Measurements from ENCODE around the gene OTUB1. TPM values are rescaled to one million over a fixed set of nuclear protein-coding genes. Genes with fewer than 3 reads are reported as not detected.
"Not testable (repeated sequence)": the region's sequence is repeated elsewhere in the genome, so short reads cannot be mapped to it uniquely, and the experiment has no call there.

The OTUB1 gene
- total and polyA plus RNA-seq, 7 experiments from 2014 or later, result 59.4 to 125 (median 75.0) TPM

GRCh38 chr11:64043545-64043944 lies 57.3 kb downstream of the OTUB1 start:
- Mint-ChIP-seq H3K9me3 (no peaks in the 10 kb centered on the region), H3K27ac (no peak overlapping the region), H3K27me3 (peaks cover 0 to 12% (median 4%) of the 10 kb centered on the region in 5 donors), H3K36me3 (peaks cover 0 to 3% (median 0%) of the 10 kb centered on the region in 5 donors), H3K4me3 (no peak overlapping the region), H3K4me1 (no peaks in the 10 kb centered on the region)
- no peaks in the 10 kb centered on the region for H3K27me3 ChIP-seq (ENCODE audit: control insufficient read depth in 2 of 2, insufficient read depth in 2 of 2, low read length in 2 of 2)
- no peaks in the 10 kb centered on the region for H3K36me3 ChIP-seq (ENCODE audit: control insufficient read depth in 2 of 3, insufficient read depth in 3 of 3, low read length in 3 of 3)
- CTCF ChIA-PET, result no interaction called here
- DNase-seq (no peak), ATAC-seq (no peak)
- intact Hi-C loops (cut with micrococcal nuclease), result no loop called here
- no peaks in the 10 kb centered on the region for H3K9me3 ChIP-seq (ENCODE audit: control insufficient read depth in 2 of 3, low read length in 3 of 3)
- H3K4me1 ChIP-seq (ENCODE audit: control insufficient read depth in 2 of 2, insufficient read depth in 2 of 2, low read length in 2 of 2), result no peaks in the 10 kb centered on the region
- POLR2A ChIA-PET, result no interaction called here
- H3K4me3 ChIP-seq (ENCODE audit: low read length), result no peak overlapping the region
- H3K27ac ChIP-seq (ENCODE audit: low read depth, low read length), result no peak overlapping the region

GRCh38 chr11:64044730-64045393 lies 58.6 kb downstream of the OTUB1 start:
- POLR2A ChIA-PET, result no interaction called here
- Mint-ChIP-seq H3K4me1 (no peaks in the 10 kb centered on the region), H3K4me3 (no peak overlapping the region), H3K9me3 (no peaks in the 10 kb centered on the region), H3K36me3 (peaks cover 0 to 3% (median 0%) of the 10 kb centered on the region in 5 donors), H3K27ac (no peak overlapping the region), H3K27me3 (peaks cover 0 to 10% (median 0%) of the 10 kb centered on the region in 5 donors)
- no peak overlapping the region for H3K4me3 ChIP-seq (ENCODE audit: low read length)
- no peaks in the 10 kb centered on the region for H3K36me3 ChIP-seq (ENCODE audit: control insufficient read depth in 2 of 3, insufficient read depth in 3 of 3, low read length in 3 of 3)
- H3K4me1 ChIP-seq (ENCODE audit: control insufficient read depth in 2 of 2, insufficient read depth in 2 of 2, low read length in 2 of 2), result no peaks in the 10 kb centered on the region
- CTCF ChIA-PET, result interaction anchor here (0.6 kb wide), 1 partner anchor 1001 kb away, joined by 3 read pairs; no protein-coding TSS in a partner anchor
- intact Hi-C loops (cut with micrococcal nuclease), result no loop called here
- ATAC-seq (no peak), DNase-seq (no peak)
- no peaks in the 10 kb centered on the region for H3K9me3 ChIP-seq (ENCODE audit: control insufficient read depth in 2 of 3, low read length in 3 of 3)
- H3K27ac ChIP-seq (ENCODE audit: low read depth, low read length), result no peak overlapping the region
- H3K27me3 ChIP-seq (ENCODE audit: control insufficient read depth in 2 of 2, insufficient read depth in 2 of 2, low read length in 2 of 2), result no peaks in the 10 kb centered on the region

GRCh38 chr11:64045700-64046099 lies 59.5 kb downstream of the OTUB1 start:
- H3K27me3 Mint-ChIP-seq, result peaks cover 0 to 1% (median 0%) of the 10 kb centered on the region in 5 donors
- ChIA-PET CTCF (no interaction called here), POLR2A (no interaction called here)
- no peaks in the 10 kb centered on the region for H3K27me3 ChIP-seq (ENCODE audit: control insufficient read depth in 2 of 2, insufficient read depth in 2 of 2, low read length in 2 of 2)
- no peak overlapping the region for H3K4me3 ChIP-seq (ENCODE audit: low read length)
- no peak overlapping the region for H3K27ac ChIP-seq (ENCODE audit: low read depth, low read length)
- no peaks in the 10 kb centered on the region for H3K4me1 Mint-ChIP-seq
- no peaks in the 10 kb centered on the region for H3K9me3 ChIP-seq (ENCODE audit: control insufficient read depth in 2 of 3, low read length in 3 of 3)
- intact Hi-C loops (cut with micrococcal nuclease), result no loop called here
- no peaks in the 10 kb centered on the region for H3K4me1 ChIP-seq (ENCODE audit: control insufficient read depth in 2 of 2, insufficient read depth in 2 of 2, low read length in 2 of 2)
- H3K27ac Mint-ChIP-seq, result no peak overlapping the region
- H3K4me3 Mint-ChIP-seq, result no peak overlapping the region
- H3K36me3 ChIP-seq (ENCODE audit: control insufficient read depth in 2 of 3, insufficient read depth in 3 of 3, low read length in 3 of 3), result no peaks in the 10 kb centered on the region
- no peaks in the 10 kb centered on the region for H3K9me3 Mint-ChIP-seq
- no peaks in the 10 kb centered on the region for H3K36me3 Mint-ChIP-seq
- DNase-seq (no peak), ATAC-seq (no peak)

GRCh38 chr11:64047373-64047772 lies 61.1 kb downstream of the OTUB1 start:
- not testable (repeated sequence) for ATAC-seq

More at GRCh38 chr11:64047373-64047772, 61.1 kb downstream of the OTUB1 start:
- H3K36me3 Mint-ChIP-seq; H3K27ac Mint-ChIP-seq; H3K4me1 ChIP-seq (ENCODE audit: control insufficient read depth in 2 of 2, insufficient read depth in 2 of 2, low read length in 2 of 2); intact Hi-C loops (cut with micrococcal nuclease); H3K4me3 ChIP-seq (ENCODE audit: low read length); POLR2A ChIA-PET; H3K4me1 Mint-ChIP-seq; H3K27ac ChIP-seq (ENCODE audit: low read depth, low read length); H3K27me3 Mint-ChIP-seq; H3K36me3 ChIP-seq (ENCODE audit: control insufficient read depth in 2 of 3, insufficient read depth in 3 of 3, low read length in 3 of 3); DNase-seq; H3K9me3 Mint-ChIP-seq; H3K27me3 ChIP-seq (ENCODE audit: control insufficient read depth in 2 of 2, insufficient read depth in 2 of 2, low read length in 2 of 2); H3K4me3 Mint-ChIP-seq; H3K9me3 ChIP-seq (ENCODE audit: control insufficient read depth in 2 of 3, low read length in 3 of 3); CTCF ChIA-PET: not testable (repeated sequence)

Other genes starting within 250 kb of the OTUB1 start
- 1 to 10 TPM; 2.1 to 3.6 (median 2.7) TPM for gene ZFTA, start 217.7 kb upstream of the OTUB1 start, total RNA-seq
- under 1 TPM; 0.04 to 0.15 TPM for gene ZFTA, start 217.7 kb upstream of the OTUB1 start, polyA plus RNA-seq
- gene SPINDOC, start 173.0 kb upstream of the OTUB1 start, total RNA-seq, result 10 to 100 TPM in 2 of 5 experiments, 1 to 10 TPM in 3; 6.6 to 42.2 (median 9.3) TPM
- under 1 TPM; 0.22 to 0.53 TPM for gene SPINDOC, start 173.0 kb upstream of the OTUB1 start, polyA plus RNA-seq
- gene MARK2, start 147.3 kb upstream of the OTUB1 start, total RNA-seq, result 10 to 100 TPM; 42.3 to 69.1 (median 56.8) TPM
- 10 to 100 TPM; 29.4 to 64.5 TPM for gene MARK2, start 147.3 kb upstream of the OTUB1 start, polyA plus RNA-seq
- gene RCOR2, start 69.3 kb upstream of the OTUB1 start, total RNA-seq, result under 1 TPM in 1 of 5 experiments, not detected in 4; 0.07 TPM
- gene RCOR2, start 69.3 kb upstream of the OTUB1 start, polyA plus RNA-seq, result not detected
- gene NAA40, start 47.4 kb upstream of the OTUB1 start, total RNA-seq, result 10 to 100 TPM; 21.0 to 39.8 (median 24.8) TPM
- 10 to 100 TPM in 1 of 2 donors, 1 to 10 TPM in 1; 5.1 to 10.3 TPM for gene NAA40, start 47.4 kb upstream of the OTUB1 start, polyA plus RNA-seq
- gene COX8A, start 11.8 kb upstream of the OTUB1 start, total RNA-seq, result 100 to 1,000 TPM in 4 of 5 experiments, 10 to 100 TPM in 1; 90.9 to 363 (median 105) TPM
- gene COX8A, start 11.8 kb upstream of the OTUB1 start, polyA plus RNA-seq, result 100 to 1,000 TPM; 360 to 375 TPM
- not detected for gene FLRT1, start 49.5 kb downstream of the OTUB1 start, total RNA-seq
- under 1 TPM; 0.05 to 0.12 TPM for gene FLRT1, start 49.5 kb downstream of the OTUB1 start, polyA plus RNA-seq
- gene MACROD1, start 179.7 kb downstream of the OTUB1 start, total RNA-seq, result 10 to 100 TPM in 2 of 5 experiments, 1 to 10 TPM in 3; 5.4 to 12.4 (median 8.7) TPM
- 10 to 100 TPM in 1 of 2 donors, 1 to 10 TPM in 1; 9.7 to 16.2 TPM for gene MACROD1, start 179.7 kb downstream of the OTUB1 start, polyA plus RNA-seq
- gene STIP1, start 199.7 kb downstream of the OTUB1 start, total RNA-seq, result 100 to 1,000 TPM in 1 of 5 experiments, 10 to 100 TPM in 4; 45.1 to 243 (median 88.8) TPM
- 100 to 1,000 TPM in 1 of 2 donors, 10 to 100 TPM in 1; 56.6 to 123 TPM for gene STIP1, start 199.7 kb downstream of the OTUB1 start, polyA plus RNA-seq
- 100 to 1,000 TPM in 4 of 5 experiments, 10 to 100 TPM in 1; 77.1 to 209 (median 120) TPM for gene FERMT3, start 220.3 kb downstream of the OTUB1 start, total RNA-seq
- 100 to 1,000 TPM; 119 to 186 TPM for gene FERMT3, start 220.3 kb downstream of the OTUB1 start, polyA plus RNA-seq
- 10 to 100 TPM; 24.0 to 53.0 (median 27.2) TPM for gene TRPT1, start 239.7 kb downstream of the OTUB1 start, total RNA-seq
- 10 to 100 TPM; 50.0 to 53.7 TPM for gene TRPT1, start 239.7 kb downstream of the OTUB1 start, polyA plus RNA-seq
- 10 to 100 TPM; 47.8 to 94.0 (median 78.3) TPM for gene NUDT22, start 239.8 kb downstream of the OTUB1 start, total RNA-seq
- 10 to 100 TPM; 40.7 to 51.2 TPM for gene NUDT22, start 239.8 kb downstream of the OTUB1 start, polyA plus RNA-seq
- 10 to 100 TPM; 39.3 to 61.7 (median 47.4) TPM for gene DNAJC4, start 244.1 kb downstream of the OTUB1 start, total RNA-seq
- 10 to 100 TPM; 24.3 to 26.7 TPM for gene DNAJC4, start 244.1 kb downstream of the OTUB1 start, polyA plus RNA-seq
- 10 to 100 TPM; 30.6 to 99.5 (median 88.0) TPM for gene VEGFB, start 248.1 kb downstream of the OTUB1 start, total RNA-seq
- gene VEGFB, start 248.1 kb downstream of the OTUB1 start, polyA plus RNA-seq, result 10 to 100 TPM; 12.9 to 15.3 TPM